K562 (cell line): Measurements from ENCODE around the gene PHF21B. TPM values are rescaled to one million over a fixed set of nuclear protein-coding genes. Genes with fewer than 3 reads are reported as not detected.

Experiments
- ARID1B ChIP-seq: fragments of 450-650 bp; IDR thresholded peaks from 2 replicates; pipeline ENCODE4 v1.6.1; 2016; ENCODE audit warnings: antibody characterized with exemption, mild to moderate bottlenecking, inconsistent platforms
- BRD4 ChIP-seq: fragments of 200-600 bp; sonication (generic); IDR thresholded peaks from 2 replicates; pipeline ENCODE4 v1.6.1; 2017; ENCODE audit warnings: inconsistent platforms
- CCNT2 ChIP-seq: IDR thresholded peaks from 2 replicates; pipeline ENCODE4 v1.6.1; 2011; ENCODE audit warnings: borderline replicate concordance, low read depth, mild to moderate bottlenecking, moderate library complexity, mixed read lengths, low read length; ENCODE audit not compliant: insufficient read length; ENCODE audit errors: extremely low read depth
- CREB1 ChIP-seq, 2 experiments: sonication (generic) in 1 of 2; formaldehyde crosslinking in 1 of 2; IDR thresholded peaks; 2 replicates each; pipeline versions ENCODE4 v1.6.1 to v1.8.0; 2012 to 2022; ENCODE audit warnings: inconsistent platforms in 1 of 2, mild to moderate bottlenecking in 1 of 2, missing genetic modification reagents in 1 of 2, moderate library complexity in 1 of 2
- HDAC8 ChIP-seq: fragments of 450-650 bp; IDR thresholded peaks from 2 replicates; pipeline ENCODE4 v1.6.1; 2016; ENCODE audit warnings: mild to moderate bottlenecking, missing genetic modification characterization, moderate library complexity, missing compliant biosample characterization
- NCOA1 ChIP-seq: fragments of 450-650 bp; IDR thresholded peaks from 2 replicates; pipeline ENCODE4 v1.6.1; 2016; ENCODE audit warnings: low read depth
- NR1H2 ChIP-seq: sonication (generic); formaldehyde crosslinking; IDR thresholded peaks from 2 replicates; pipeline ENCODE4 v1.4.0; 2020; ENCODE audit warnings: mild to moderate bottlenecking, missing genetic modification reagents
- RBM39 ChIP-seq: fragments of 200-400 bp; formaldehyde crosslinking; optimal IDR thresholded peaks from 2 replicates; pipeline ENCODE3; 2018; ENCODE audit warnings: low read depth, low read length
- SMAD4 ChIP-seq: fragments of 250-450 bp; sonication (Bioruptor Pico); conservative IDR thresholded peaks from 2 replicates; pipeline ENCODE4 v1.8.0; 2021; ENCODE audit warnings: inconsistent platforms, mild to moderate bottlenecking, moderate library complexity
- SRSF3 ChIP-seq: fragments of 200-400 bp; formaldehyde crosslinking; IDR thresholded peaks from 2 replicates; pipeline ENCODE4 v1.6.1; 2016; ENCODE audit warnings: mild to moderate bottlenecking, low read length, moderate library complexity; ENCODE audit not compliant: insufficient read depth
- TCFL5 ChIP-seq: fragments of 250-450 bp; sonication (Bioruptor Pico); conservative IDR thresholded peaks from 2 replicates; pipeline ENCODE4 v1.6.1; 2021; ENCODE audit warnings: mild to moderate bottlenecking, moderate library complexity, matching md5 sums
- ZFX ChIP-seq: sonication (generic); formaldehyde crosslinking; IDR thresholded peaks from 2 replicates; pipeline ENCODE4 v1.8.0; 2022; ENCODE audit warnings: mild to moderate bottlenecking, missing genetic modification reagents, moderate library complexity
- polyA plus RNA-seq, 8 experiments: library from polyadenylated mRNA; depleted of rRNA in 4 of 8; stranded (reverse) in 5 of 8; unstranded in 3 of 8; fragments of >200 nt; fragmentation: Nextera tagmentation in 2 of 8; fragmentation: Illumina TruSeq in 1 of 8; extraction: Ambion mirVana in 2 of 8; extraction: Trizol in 1 of 8; gene quantifications; 2 replicates each; pipeline versions ENCODE4 v1.2.1 to v1.2.3, GENCODE V29; 2011 to 2014; ENCODE audit warnings: inconsistent platforms in 1 of 8, missing spikeins in 1 of 8
- total RNA-seq, 7 experiments: library from RNA; depleted of rRNA in 6 of 7; stranded (reverse); fragments of >200 nt in 6 of 7; fragmentation: Illumina TruSeq in 2 of 7; extraction: Trizol in 2 of 7; gene quantifications; 2 replicates each; pipeline versions ENCODE4 v1.2.1 to v1.2.3, GENCODE V29; 2011 to 2021; ENCODE audit warnings: low replicate concordance in 1 of 7
- TF ChIP-seq, protein P1 (sequence below): fragments of 450-650 bp; formaldehyde crosslinking; IDR thresholded peaks from 2 replicates; pipeline ENCODE4 v1.4.0; 2020; ENCODE audit warnings: mild to moderate bottlenecking
- TF ChIP-seq, protein P2 (sequence below): fragments of 250-450 bp; sonication (Bioruptor Pico); IDR thresholded peaks from 2 replicates; pipeline ENCODE4 v1.9.0; 2021; ENCODE audit warnings: mild to moderate bottlenecking, inconsistent platforms
- TF ChIP-seq, protein P3 (sequence below): fragments of 250-450 bp; sonication (Bioruptor Pico); IDR thresholded peaks from 2 replicates; pipeline ENCODE4 v1.4.0; 2020
- TF ChIP-seq, protein P4 (sequence below): sonication (generic); formaldehyde crosslinking; IDR thresholded peaks from 2 replicates; pipeline ENCODE4 v1.8.0; 2022; ENCODE audit warnings: missing genetic modification reagents, mild to moderate bottlenecking, moderate library complexity, borderline replicate concordance

The PHF21B gene
- total and polyA plus RNA-seq, 9 of the 15 experiments (the other 6 are each of a cell fraction or from before 2014, with no cell fraction given), result 0.04 TPM; not detected in 8

DNA sequence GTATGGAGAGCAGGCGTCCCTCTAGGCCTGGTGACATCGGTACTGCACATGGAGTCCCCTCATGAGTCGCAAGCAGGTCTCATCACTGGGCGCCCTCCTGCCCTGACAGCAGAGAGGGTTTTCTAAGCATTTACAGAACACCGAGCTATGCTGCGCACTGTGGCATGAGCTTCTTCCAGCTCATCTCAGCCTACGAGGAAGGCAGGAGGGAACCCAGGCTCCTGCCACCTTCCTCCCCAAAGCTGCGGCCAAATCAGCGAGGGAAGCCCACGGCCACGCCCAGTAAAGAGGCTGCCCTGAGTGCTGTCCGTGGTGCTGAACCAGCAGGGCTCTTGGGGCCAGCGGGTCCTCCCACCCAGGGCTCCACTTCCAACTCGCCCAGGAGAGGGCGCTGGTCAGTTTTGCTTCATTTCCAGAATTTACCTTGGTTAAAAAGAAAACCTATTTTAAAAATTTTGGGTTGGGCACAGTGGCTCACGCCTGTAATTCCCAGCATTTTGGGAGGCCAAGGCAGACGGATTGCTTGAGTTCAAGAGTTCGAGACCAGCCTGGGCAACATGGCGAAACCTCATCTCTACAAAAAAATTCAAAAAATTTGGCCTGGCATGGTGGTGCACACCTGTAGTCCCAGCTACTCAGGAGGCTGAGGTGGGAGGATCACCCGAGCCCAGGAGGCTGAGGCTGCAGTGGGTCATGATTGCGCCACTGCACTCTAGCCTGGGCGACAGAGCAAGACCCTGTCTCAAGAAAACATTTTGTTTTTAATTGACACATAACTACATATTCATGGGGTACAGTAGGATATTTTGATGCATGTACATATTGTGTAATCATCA is 34.2 kb downstream of the PHF21B start (continued):
- TF ChIP-seq CREB1 (IDR thresholded peaks at IDR 0.05) (no peak), CREB1 (CRISPR knock-in tag; IDR thresholded peaks at IDR 0.05) (no peak), ARID1B (no peak), RBM39 (no peak), BRD4 (no peak), NCOA1 (no peak), SRSF3 (no peak), CCNT2 (no peak), TCFL5 (no peak), NR1H2 (CRISPR knock-in tag) (no peak), HDAC8 (tag) (no peak), ZFX (no peak), SMAD4 (CRISPR knock-in tag) (0 out of 2 replicates have a peak, but pooled peaks have one; percentile 19)
- TF ChIP-seq, protein P1, sequence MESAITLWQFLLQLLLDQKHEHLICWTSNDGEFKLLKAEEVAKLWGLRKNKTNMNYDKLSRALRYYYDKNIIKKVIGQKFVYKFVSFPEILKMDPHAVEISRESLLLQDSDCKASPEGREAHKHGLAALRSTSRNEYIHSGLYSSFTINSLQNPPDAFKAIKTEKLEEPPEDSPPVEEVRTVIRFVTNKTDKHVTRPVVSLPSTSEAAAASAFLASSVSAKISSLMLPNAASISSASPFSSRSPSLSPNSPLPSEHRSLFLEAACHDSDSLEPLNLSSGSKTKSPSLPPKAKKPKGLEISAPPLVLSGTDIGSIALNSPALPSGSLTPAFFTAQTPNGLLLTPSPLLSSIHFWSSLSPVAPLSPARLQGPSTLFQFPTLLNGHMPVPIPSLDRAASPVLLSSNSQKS (CRISPR knock-in tag), result no peak
- TF ChIP-seq, protein P2, sequence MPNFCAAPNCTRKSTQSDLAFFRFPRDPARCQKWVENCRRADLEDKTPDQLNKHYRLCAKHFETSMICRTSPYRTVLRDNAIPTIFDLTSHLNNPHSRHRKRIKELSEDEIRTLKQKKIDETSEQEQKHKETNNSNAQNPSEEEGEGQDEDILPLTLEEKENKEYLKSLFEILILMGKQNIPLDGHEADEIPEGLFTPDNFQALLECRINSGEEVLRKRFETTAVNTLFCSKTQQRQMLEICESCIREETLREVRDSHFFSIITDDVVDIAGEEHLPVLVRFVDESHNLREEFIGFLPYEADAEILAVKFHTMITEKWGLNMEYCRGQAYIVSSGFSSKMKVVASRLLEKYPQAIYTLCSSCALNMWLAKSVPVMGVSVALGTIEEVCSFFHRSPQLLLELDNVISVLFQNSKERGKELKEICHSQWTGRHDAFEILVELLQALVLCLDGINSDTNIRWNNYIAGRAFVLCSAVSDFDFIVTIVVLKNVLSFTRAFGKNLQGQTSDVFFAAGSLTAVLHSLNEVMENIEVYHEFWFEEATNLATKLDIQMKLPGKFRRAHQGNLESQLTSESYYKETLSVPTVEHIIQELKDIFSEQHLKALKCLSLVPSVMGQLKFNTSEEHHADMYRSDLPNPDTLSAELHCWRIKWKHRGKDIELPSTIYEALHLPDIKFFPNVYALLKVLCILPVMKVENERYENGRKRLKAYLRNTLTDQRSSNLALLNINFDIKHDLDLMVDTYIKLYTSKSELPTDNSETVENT (CRISPR knock-in tag), result no peak
- TF ChIP-seq, protein P3, sequence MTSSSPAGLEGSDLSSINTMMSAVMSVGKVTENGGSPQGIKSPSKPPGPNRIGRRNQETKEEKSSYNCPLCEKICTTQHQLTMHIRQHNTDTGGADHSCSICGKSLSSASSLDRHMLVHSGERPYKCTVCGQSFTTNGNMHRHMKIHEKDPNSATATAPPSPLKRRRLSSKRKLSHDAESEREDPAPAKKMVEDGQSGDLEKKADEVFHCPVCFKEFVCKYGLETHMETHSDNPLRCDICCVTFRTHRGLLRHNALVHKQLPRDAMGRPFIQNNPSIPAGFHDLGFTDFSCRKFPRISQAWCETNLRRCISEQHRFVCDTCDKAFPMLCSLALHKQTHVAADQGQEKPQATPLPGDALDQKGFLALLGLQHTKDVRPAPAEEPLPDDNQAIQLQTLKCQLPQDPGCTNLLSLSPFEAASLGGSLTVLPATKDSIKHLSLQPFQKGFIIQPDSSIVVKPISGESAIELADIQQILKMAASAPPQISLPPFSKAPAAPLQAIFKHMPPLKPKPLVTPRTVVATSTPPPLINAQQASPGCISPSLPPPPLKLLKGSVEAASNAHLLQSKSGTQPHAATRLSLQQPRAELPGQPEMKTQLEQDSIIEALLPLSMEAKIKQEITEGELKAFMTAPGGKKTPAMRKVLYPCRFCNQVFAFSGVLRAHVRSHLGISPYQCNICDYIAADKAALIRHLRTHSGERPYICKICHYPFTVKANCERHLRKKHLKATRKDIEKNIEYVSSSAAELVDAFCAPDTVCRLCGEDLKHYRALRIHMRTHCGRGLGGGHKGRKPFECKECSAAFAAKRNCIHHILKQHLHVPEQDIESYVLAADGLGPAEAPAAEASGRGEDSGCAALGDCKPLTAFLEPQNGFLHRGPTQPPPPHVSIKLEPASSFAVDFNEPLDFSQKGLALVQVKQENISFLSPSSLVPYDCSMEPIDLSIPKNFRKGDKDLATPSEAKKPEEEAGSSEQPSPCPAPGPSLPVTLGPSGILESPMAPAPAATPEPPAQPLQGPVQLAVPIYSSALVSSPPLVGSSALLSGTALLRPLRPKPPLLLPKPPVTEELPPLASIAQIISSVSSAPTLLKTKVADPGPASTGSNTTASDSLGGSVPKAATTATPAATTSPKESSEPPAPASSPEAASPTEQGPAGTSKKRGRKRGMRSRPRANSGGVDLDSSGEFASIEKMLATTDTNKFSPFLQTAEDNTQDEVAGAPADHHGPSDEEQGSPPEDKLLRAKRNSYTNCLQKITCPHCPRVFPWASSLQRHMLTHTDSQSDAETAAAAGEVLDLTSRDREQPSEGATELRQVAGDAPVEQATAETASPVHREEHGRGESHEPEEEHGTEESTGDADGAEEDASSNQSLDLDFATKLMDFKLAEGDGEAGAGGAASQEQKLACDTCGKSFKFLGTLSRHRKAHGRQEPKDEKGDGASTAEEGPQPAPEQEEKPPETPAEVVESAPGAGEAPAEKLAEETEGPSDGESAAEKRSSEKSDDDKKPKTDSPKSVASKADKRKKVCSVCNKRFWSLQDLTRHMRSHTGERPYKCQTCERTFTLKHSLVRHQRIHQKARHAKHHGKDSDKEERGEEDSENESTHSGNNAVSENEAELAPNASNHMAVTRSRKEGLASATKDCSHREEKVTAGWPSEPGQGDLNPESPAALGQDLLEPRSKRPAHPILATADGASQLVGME, result no peak
- TF ChIP-seq, protein P4, sequence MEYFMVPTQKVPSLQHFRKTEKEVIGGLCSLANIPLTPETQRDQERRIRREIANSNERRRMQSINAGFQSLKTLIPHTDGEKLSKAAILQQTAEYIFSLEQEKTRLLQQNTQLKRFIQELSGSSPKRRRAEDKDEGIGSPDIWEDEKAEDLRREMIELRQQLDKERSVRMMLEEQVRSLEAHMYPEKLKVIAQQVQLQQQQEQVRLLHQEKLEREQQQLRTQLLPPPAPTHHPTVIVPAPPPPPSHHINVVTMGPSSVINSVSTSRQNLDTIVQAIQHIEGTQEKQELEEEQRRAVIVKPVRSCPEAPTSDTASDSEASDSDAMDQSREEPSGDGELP (CRISPR knock-in tag), result peak; percentile 69; the same call in 1 of the 2 replicates
